HG02623 (cell line): ENCODE measurements around the gene BACE1-AS.
"Not testable (repeated sequence)": the region's sequence is repeated elsewhere in the genome, so short reads cannot be mapped to it uniquely, and the experiment has no call there.

Source experiments
- ATAC-seq: cut with Tn5 transposase; IDR thresholded peaks from one replicate; pipeline ENCODE4 v1.9.1; 2021; ENCODE audit warnings: moderate library complexity; ENCODE audit not compliant: unreplicated experiment

The BACE1-AS gene

DNA sequence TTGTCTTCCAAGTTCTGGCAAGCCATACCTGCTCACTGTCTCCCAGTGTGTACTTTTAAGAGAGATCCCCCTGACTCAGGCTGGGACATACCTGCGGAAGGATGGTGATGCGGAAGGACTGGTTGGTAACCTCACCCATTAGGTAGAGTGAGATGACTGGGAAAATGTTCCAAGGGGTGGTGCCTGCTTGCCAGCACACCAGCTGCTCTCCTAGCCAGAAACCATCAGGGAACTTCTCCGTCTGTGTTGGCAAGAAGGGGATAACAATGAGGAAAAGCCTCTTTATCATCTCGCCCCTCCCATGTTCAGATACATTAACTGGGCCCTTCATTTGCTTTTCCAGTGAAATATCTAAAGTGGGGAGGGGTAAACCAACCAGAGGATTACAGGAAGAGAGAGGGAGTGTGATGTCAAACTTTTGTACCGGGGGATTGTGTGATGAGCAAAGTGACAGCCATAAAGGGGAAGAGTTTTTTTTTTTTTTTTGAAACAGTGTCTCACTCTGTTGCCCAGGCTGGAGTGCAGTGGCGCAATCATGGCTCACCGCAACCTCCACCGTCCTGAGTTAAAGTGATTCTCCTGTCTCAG lies at the start of gene BACE1-AS:
BACE1-AS (plus strand) TSS at position 538 of the 588 bp plus-strand sequence.
- no peak for ATAC-seq

DNA sequence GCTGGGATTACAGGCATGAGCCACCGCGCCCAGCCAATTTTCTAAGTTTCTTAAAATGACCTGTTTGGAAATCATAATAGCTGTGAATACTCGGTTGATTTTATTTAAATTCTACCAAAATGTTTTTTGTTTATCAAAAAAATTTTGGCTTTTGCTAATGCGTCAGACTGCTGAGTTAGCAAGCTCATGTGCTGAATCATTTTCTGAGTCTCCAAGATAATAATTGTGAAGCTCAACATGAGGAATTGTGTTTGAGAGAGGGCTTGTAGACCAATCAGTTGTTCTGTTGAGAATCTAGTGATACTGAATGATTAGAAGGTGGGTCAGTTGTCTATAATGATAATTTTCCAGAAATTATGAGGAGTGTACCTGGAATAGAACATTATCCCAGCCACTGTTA lies 42.8 kb upstream of the BACE1-AS start:
- no peak for ATAC-seq

- no peak for ATAC-seq
Measured at GRCh38 chr11:117249571-117249970, 41.6 kb upstream of the BACE1-AS start.

DNA sequence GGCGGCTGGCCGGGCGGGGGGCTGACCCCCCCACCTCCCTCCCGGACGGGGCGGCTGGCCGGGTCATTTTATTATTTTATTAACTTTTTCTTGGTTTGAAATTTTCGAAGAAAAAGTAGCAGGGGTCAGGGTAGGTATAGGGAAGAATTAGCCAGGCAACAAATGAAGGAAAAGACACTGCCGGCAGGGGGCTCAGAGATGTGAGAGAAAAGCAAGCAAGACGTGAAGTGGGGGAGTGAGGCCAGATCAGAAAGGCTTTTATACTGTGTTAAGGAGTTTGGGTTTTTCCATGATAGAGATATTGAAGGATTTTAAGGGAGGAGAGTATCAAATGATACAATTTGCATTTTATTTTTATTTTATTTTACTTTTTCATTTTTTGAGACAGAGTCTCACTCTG lies 39.6 kb upstream of the BACE1-AS start:
- no peak for ATAC-seq

GRCh38 chr11:117255966-117256365 lies 35.2 kb upstream of the BACE1-AS start:
- no peak for ATAC-seq

DNA sequence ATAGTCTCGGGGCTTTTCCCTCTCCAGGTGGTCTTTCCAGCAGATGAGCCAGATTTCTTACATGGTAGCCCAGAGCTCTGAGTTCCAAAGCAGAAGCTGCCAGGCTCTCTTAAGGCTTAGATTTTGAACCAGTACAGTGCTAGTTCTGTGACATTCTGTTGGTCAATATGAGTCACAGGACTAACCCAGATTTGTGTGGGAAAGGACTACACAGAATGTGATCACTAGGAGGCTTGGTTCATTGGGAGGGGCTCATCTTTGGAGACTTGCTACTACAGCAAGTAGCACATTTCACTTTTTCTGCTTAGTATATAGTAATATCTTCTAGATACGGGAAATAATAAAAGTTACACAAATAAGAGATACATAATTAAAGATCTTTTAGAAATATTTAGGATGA lies 34.6 kb upstream of the BACE1-AS start:
- no peak for ATAC-seq

DNA sequence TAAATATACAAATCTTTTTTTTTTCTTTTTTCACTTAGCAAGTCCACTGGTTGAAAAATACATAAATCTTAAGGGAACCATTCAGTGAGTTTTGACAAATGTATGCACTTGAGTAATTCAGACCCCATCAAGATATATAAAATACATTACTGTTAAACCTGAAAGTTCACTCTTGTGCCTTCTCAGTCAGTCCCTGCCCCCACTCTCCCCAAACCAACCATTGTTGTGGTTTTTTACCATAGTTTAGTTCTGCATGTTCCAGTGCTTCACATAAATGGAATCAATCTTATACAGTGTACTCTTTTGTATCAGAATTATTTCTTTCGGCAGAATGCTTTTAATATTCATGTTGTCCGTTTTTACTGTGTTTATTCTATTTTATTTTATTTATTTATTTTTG lies 32.6 kb upstream of the BACE1-AS start:
- ATAC-seq: no peak

DNA sequence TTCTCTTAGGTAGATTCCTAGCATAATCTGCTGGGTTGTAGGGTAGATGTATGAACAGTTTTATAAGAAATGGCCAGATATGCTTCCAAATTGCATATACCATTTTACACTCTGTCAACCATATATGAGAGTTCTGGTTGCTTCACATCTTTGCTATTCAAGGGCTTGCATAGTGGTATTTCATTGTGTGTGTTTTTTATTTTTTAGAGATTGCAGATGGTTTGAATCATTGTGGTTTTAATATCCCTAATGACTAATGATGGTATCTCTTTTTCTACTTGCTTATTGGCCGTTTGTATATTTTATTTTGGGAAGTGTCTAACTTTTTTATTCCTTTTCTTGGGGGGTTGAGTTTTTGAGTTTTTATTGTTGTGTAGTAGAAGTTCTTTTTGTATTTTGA lies 31.7 kb upstream of the BACE1-AS start:
- no peak for ATAC-seq

GRCh38 chr11:117264624-117265323 lies 26.4 kb upstream of the BACE1-AS start:
- not testable (repeated sequence) for ATAC-seq

- no peak for ATAC-seq
Measured at GRCh38 chr11:117265745-117266144, 25.4 kb upstream of the BACE1-AS start.

DNA sequence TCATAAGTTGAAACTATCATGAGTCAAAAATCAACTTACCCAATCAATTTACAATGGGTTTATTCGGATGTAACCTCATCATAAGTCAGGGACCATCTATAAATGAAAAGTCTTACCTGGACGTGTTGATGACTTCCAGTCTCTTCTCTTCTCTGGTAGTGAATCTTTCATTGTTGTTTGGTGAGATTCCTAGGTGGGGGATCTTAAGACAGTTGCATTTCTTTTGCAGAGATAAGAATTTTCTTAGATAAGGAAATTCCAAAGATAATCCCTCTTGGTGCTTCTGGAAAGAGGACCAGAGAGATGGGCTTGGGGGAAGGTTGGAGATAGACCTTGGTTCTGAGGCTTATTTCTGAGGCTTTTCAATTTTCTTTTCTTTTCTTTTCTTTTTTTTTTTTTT lies 21.3 kb upstream of the BACE1-AS start:
- no peak for ATAC-seq

DNA sequence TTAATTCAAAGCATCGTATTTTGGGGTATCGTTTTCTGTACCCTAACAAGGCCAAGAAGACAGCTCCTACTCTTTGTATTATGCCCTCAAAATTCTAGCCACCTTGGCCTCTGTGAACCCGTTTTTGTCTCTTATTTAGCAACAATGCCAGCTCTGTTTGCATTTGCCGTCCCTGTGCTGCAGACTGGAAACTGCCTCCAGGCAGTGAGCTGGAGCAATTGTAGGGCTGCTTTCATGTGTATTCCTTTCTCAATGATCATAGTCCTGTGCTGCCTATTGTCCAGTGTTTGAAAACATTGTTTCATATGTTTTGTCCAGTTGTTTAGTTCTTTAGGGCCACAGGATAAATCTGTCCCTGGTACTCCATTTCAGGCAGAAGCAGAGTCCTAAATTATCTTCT lies 19.9 kb upstream of the BACE1-AS start:
- no peak for ATAC-seq

- not testable (repeated sequence) for ATAC-seq
Measured at GRCh38 chr11:117272175-117272574, 19.0 kb upstream of the BACE1-AS start.

- ATAC-seq: no peak
Measured at GRCh38 chr11:117273550-117274289, 17.4 kb upstream of the BACE1-AS start.

DNA sequence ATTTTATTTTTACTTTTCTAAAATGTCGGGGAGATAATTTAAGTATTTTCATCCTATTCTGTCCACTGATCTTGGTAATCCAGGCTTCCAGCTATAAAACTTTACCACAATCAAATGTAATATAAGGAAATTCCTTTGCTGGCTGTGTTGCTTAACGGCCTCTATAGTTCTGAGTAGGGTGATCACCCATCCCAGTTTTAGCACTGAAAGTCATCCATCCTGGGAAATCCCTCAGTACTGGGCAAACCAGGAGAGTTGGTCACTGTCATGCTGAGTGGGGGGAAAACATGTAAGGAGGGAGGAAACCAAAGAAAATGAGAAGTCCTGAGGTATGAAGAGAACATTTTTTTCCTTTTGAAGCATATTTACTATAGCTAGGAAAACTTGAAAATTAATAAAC lies 12.8 kb upstream of the BACE1-AS start:
- no peak for ATAC-seq

GRCh38 chr11:117279711-117280376 lies 11.3 kb upstream of the BACE1-AS start:
- ATAC-seq: no peak

DNA sequence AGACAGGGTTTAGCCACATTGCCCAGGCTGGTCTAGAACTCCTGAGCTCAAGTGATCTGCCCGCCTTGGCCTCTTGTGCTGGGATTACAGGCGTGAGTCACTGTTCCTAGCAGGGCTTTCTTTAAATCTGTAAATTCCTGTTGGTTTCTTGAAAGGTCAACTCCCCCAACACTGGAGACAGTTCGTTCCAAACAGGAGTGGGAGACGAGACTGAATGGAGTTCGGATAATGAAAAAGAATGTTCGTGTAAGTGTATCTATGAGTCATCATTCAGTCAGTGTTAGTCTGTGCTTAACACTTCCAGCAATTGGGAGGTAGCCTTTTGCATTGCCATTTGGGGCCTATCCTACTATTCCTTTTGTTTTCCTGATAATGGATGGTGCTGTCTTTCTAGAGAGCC lies 10.0 kb upstream of the BACE1-AS start:
- no peak for ATAC-seq

- ATAC-seq: no peak
Measured at GRCh38 chr11:117281869-117282268, 9.3 kb upstream of the BACE1-AS start.

- no peak for ATAC-seq
Measured at GRCh38 chr11:117282956-117283355, 8.2 kb upstream of the BACE1-AS start.

DNA sequence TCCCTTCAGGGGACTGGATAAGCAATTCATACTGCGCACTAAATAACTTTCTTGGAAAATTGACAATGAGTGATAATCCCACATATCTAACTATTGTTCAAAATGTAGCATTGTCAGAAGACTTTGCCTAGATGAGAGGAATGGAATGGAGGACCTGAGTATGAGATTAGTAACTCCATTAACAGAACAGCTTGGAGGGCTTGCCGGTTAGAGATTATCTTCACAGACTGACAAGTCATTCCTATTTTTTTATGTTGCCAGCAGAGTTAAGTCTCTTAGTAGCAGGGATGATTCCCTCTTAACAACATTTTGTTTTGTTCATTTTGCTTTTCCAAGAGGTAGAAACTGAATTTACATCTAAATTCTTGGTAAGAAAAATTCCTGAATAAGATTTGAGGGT lies 7.1 kb upstream of the BACE1-AS start:
- no peak for ATAC-seq

DNA sequence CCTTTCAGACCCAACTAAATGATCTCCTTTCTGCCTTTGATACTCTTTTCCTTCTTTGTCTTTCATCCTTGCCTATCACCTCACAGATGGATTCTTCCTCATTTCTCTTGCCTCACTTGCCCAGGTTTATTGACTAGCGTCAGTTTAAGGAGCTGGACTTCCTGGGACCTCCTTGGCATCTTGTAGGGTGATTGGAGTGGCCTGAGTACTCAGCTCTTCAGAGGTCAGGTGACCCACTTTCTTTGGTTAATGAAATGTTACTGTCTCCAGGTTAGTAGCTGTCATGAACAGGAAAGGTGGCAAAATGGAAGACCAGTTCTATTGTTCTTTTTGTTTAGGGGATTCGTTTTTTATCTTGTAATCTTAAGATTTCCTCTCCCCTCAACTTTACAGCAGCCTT lies 4.6 kb upstream of the BACE1-AS start:
- no peak for ATAC-seq

GRCh38 chr11:117287668-117288067 lies 3.5 kb upstream of the BACE1-AS start:
- no peak for ATAC-seq
